Choroid plexus epithelial cell (primary cell): Measurements from ENCODE around the gene ASXL1.

Source experiments
- DNase-seq: peaks from one replicate; pipeline ENCODE4 v3.0.0-alpha.2; 2010; ENCODE audit warnings: low read depth
- H3K4me3 ChIP-seq: 2 replicates; pipeline ENCODE4 v1.5.1; 2011; ENCODE audit warnings: low read depth, mild to moderate bottlenecking, control low read depth, low read length, moderate library complexity
- CTCF ChIP-seq: conservative IDR thresholded peaks from 2 replicates; pipeline ENCODE4 v1.5.1; 2011; ENCODE audit warnings: low read depth, mild to moderate bottlenecking, control low read depth, inconsistent platforms, low read length, moderate library complexity

ASXL1 gene

GRCh38 chr20:32427996-32428395 is 69.9 kb downstream of the ASXL1 start:
- TF ChIP-seq CTCF: no peak
- no peak overlapping the region for H3K4me3 ChIP-seq
- no peak for DNase-seq

GRCh38 chr20:32429343-32429742 is 71.2 kb downstream of the ASXL1 start:
- no peak for TF ChIP-seq CTCF
- no peak overlapping the region for H3K4me3 ChIP-seq
- no peak for DNase-seq

DNA sequence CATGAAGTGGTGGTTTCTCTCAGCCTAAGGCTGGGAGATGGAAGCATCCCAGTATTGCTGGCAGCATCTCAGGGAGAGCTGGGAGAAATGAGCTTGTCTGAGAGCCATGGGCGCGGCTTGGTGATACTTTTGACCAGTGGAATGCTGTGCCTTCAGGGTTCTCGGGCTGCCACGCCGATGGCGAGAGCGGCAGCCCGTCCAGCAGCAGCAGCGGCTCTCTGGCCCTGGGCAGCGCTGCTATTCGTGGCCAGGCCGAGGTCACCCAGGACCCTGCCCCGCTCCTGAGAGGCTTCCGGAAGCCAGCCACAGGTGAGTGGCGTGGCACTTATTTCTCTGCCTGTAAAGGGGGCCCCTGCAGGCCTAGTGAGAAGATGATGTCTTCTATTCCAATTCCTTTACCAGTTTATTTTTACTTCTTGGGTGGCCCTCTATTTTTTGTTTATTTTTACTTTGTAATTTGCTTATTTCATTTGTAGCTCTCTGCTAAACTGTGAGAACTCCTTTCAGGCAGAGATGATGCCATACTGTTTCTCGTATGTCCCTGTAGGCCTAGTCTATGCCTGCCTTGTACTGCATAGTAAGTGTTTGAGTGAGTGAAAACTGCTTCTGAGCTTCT is 71.7 kb downstream of the ASXL1 start:
- H3K4me3 ChIP-seq: no peak overlapping the region
- no peak for DNase-seq
- TF ChIP-seq CTCF: no peak

DNA sequence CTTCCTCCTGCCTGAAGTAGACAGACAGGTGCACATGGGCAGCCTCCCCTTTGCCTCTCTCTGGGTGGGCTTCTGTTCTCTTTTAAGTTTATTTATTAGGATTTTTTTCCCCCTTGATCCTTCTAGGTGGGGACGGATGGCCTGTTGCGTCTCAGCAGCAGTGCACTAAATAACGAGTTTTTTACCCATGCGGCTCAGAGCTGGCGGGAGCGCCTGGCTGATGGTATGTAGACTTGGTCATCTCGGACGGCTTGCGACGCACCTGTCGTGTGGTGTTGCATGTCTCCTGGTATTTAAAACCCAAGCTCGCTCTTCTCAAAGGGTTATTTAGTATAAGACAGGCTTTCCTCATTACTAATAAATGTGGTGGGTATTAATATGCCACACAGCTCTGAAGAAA is 73.3 kb downstream of the ASXL1 start:
- no peak for DNase-seq
- H3K4me3 ChIP-seq: no peak overlapping the region
- no peak for TF ChIP-seq CTCF

GRCh38 chr20:32432277-32432676 is 74.1 kb downstream of the ASXL1 start:
- no peak for TF ChIP-seq CTCF
- no peak overlapping the region for H3K4me3 ChIP-seq
- no peak for DNase-seq

DNA sequence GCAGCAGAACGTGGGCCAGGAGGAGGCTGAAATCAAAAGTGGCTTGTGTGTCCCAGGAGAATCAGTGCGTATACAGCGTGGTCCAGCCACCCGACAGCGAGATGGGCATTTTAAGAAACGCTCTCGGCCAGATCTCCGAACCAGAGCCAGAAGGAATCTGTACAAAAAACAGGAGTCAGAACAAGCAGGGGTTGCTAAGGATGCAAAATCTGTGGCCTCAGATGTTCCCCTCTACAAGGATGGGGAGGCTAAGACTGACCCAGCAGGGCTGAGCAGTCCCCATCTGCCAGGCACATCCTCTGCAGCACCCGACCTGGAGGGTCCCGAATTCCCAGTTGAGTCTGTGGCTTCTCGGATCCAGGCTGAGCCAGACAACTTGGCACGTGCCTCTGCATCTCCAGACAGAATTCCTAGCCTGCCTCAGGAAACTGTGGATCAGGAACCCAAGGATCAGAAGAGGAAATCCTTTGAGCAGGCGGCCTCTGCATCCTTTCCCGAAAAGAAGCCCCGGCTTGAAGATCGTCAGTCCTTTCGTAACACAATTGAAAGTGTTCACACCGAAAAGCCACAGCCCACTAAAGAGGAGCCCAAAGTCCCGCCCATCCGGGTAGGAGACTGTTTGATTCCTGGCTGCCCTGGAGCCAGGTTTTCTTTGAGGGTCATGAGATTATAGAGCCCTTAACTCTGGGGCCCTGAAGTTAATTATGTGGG is 75.3 kb downstream of the ASXL1 start:
- TF ChIP-seq CTCF: no peak
- DNase-seq: no peak
- H3K4me3 ChIP-seq: no peak overlapping the region

GRCh38 chr20:32434434-32434833 is 76.3 kb downstream of the ASXL1 start:
- H3K4me3 ChIP-seq: no peak overlapping the region
- no peak for TF ChIP-seq CTCF
- DNase-seq: no peak
